UCSD-AML1 (cell line): ENCODE measurements around the gene SLC25A40.
"Not testable (repeated sequence)": the region's sequence is repeated elsewhere in the genome, so short reads cannot be mapped to it uniquely, and the experiment has no call there.

Experiments used
- DNase-seq: peaks from one replicate; lab custom pipeline; 2025; ENCODE audit not compliant: unreplicated experiment; lab: John Stamatoyannopoulos, UW

SLC25A40 gene

GRCh38 chr7:87876040-87876868 lies at the start of gene SLC25A40, which contains the start of gene DBF4:
Gene SLC25A40 (minus strand): TSS chr7:87876360. CDS start chr7:87858727, 17,633 bp downstream.
Gene DBF4 (plus strand): TSS chr7:87876493. CDS start chr7:87876733, 240 bp downstream.
- DNase-seq = peak; percentile 91

DNA sequence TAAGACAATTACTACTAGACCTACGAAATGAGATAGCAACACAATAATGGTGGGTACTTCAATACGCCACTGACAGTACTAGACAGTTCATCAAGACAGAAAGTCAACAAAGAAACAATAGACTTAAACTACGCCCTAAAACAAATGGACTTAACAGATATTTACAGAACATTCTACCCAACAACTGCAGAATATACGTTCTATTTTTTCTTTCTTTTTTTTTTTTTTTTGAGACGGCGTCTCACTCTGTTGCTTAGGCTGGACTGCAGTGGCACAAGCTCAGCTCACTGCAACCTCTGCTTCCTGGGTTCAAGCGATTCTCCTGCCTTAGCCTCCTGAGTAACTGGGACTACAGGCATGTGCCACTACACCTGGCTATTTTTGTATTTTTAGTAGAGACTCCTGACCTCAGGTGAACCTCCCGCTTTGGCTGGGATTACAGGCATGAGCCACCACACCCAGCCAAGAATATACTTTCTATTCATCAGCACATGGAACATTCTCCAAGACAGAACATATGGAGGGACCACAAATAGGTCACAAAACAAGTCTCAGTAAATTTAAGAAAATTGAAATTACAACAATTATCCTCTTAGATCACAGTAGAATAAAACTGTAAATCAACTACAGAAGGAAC lies 46.7 kb upstream of the SLC25A40 start:
- not testable (repeated sequence) for DNase-seq

GRCh38 chr7:87920578-87920977 lies 44.4 kb upstream of the SLC25A40 start:
- no peak for DNase-seq

DNA sequence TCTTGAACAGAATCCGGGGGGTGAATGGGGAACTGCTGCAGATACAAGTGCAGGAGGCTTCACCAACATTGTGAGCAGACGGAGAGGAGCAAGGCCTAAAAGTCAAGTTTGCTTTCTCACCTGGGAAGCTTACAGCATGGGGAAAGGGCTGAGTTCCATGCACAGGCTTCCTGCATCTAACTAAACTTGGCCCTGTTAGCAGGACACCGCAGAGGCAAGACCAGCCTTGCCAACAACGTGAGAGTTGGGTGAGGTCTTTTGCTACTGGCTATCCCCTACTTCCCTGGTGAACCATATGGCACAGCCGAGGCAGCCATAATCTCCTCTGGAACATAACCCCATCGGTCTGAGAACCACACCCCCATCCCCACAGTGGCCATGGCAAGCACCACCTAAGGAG lies 43.7 kb upstream of the SLC25A40 start:
- no peak for DNase-seq

DNA sequence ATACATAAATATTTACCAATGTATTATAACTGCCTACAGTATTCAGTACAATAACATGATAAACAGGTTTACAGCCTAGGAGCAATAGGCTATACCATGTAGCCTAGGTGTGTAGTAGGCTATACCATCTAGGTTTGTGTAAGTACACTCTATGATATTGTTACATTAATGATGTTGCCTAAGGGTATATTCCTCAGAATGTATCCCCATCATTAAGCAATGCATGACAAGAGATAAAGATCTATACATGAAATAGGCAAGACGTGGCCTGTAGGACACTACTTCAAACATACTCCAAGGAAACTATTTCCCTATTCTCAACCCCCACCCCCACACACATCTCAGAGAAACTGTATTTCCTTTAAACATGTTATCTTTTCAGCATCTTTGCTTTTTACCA lies 42.6 kb upstream of the SLC25A40 start:
- no peak for DNase-seq

- no peak for DNase-seq
These were observed 36.0 kb upstream of the SLC25A40 start for GRCh38 chr7:87912121-87912520.

DNA sequence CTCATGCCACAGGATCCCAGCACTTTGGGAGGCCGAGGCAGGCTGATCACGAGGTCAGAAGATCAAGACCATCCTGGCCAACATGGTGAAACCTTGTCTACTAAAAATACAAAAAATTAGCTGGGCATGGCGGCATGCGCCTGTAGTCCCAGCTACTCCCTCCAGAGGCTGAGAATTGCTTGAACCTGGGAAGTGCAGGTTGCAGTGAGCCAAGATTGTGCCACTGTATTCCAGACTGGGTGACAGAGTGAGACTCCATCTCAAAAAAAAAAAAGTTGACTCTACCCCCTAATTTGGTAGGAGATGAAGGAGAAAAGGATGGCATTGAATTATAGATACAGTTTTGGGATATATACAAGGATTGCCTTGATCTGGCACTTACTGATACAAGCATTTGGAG lies 32.7 kb upstream of the SLC25A40 start:
- DNase-seq = not testable (repeated sequence)

GRCh38 chr7:87907136-87907906 lies 31.2 kb upstream of the SLC25A40 start:
- not testable (repeated sequence) for DNase-seq

DNA sequence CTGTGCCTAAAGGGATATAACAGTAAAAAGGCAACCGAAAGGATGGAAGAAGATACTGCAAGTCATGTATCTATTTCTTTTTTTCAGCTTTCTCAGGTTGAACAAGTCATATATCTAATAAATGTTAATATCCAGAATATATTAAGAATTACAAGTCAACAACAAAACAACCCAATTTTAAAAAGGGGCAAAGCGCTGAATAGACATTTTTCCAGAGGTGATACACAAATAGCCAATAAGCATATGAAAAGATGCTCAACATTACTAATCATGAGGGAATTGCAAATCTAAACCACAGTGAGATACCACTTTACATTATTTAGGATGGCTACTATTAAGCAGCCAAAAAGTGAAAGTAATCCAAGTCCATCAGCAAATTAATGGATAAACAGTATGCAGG lies 23.1 kb upstream of the SLC25A40 start:
- no peak for DNase-seq

GRCh38 chr7:87895363-87895762 lies 19.2 kb upstream of the SLC25A40 start:
- no peak for DNase-seq

DNA sequence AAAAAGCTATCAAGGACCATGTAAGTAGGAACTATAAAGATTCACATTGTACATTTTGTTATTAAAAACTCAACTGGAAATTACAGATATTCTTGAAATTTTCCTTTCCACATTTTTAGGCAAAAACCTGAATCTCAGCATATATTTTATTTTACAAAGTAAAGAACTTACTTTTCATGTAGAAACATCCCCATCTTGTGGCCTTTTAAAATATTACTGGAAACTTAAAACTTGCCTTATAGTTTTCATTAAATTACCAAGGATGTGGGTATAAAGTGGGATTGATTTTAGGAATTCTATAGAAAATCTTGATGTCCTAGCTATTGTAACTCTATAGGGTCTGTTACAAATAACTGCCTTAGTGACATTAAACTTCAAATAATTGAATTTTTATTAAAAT lies 10.7 kb upstream of the SLC25A40 start:
- DNase-seq = no peak

- DNase-seq = no peak
These were observed 8.9 kb upstream of the SLC25A40 start for GRCh38 chr7:87885018-87885417.

- DNase-seq = no peak
These were observed 6.2 kb upstream of the SLC25A40 start for GRCh38 chr7:87882151-87882937.

DNA sequence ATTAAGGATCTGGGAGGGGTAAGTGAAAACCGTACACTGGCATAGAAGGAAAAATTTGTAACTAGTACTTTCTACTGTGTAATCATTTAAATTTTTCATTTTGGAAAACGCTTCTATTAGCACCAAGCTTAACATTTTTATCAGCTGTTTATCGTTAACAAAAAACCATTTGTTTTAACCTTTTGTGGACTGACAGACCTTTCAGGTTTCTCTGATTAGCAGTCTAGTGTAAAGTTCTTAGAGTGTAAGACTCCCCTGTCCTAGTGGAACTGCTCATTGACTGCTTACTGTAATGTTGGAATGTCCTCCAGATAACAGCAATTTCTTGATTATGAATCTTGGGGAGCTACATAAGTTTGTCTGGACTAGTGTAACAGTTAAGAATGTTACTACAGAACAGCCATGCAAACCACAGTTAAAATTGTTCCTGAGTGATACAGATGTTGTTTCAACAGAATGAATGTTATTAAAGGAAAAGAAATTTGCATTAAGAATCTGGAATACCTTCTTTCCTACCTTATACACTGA lies 2.1 kb upstream of the SLC25A40 start:
- no peak for DNase-seq

DNA sequence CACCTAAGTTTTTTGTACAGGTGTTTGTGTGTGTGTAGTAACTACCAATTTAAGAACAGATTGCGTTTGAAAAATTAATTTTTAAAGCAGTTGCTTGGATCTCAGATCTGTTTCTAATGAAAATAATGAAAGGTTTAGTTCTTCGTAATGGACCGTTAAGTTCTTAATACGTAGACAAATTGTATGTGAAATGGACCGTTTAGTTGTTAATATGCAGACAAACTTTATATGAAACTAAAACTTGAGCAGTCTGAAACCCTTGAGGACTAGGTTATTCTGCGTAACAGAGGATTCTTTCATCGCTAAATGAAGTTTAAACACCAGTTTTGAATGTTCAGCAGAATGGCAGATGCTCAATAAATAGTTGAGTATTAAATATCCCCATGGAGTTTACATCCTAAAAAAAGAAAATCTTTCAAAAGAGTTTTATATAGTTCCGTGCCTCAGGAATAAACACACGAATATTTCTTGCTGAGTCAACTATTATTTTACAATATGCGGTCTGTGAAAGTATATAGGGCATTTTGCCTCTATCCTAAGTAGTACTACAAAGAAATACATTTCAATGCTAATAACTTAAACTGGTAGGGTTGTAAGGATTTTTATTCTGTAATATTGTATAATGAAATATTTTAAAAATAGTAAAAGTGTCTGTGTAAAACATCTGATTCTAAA lies 1.3 kb upstream of the SLC25A40 start:
- no peak for DNase-seq

DNA sequence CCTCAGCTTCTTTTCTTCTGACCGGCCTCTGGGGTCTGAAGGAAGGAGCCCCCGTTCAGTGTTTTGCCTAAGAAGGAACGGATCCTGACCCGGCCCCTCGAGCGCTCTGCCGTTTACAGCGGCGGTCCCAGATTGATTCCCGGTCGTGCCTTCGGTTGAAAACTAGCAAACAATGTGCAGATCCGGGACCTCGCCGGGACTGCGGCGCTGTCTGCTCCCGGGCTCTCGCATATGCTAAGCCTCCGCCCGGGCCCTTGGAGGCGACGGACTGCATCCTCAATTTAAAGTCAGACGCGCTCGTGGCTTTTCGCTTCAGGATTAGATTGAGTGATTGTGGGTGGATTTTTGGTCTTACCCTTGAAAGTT lies 692 bp upstream of the SLC25A40 start:
- DNase-seq = peak; percentile 49

GRCh38 chr7:87875151-87876039 lies 765 bp downstream of the SLC25A40 start:
- DNase-seq = peak; percentile 37

DNA sequence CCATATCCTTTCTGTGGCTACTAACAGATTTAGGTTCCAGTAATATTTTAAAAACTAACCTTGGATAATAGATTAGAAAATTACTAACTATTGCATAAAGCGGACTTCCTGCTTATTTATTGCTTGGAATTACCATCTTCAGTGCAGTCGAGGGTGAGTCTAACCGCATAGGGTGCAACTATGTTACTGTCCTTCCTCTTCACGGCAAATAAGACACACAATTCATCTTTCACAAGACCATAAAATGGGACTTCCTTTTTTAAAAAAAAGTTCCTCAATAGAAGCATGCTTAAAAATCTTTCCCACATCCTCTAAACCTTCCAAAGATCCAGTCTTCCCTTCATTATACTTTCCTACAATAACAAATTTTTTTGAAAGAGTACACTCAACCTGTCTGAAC lies 2.1 kb downstream of the SLC25A40 start:
- no peak for DNase-seq

DNA sequence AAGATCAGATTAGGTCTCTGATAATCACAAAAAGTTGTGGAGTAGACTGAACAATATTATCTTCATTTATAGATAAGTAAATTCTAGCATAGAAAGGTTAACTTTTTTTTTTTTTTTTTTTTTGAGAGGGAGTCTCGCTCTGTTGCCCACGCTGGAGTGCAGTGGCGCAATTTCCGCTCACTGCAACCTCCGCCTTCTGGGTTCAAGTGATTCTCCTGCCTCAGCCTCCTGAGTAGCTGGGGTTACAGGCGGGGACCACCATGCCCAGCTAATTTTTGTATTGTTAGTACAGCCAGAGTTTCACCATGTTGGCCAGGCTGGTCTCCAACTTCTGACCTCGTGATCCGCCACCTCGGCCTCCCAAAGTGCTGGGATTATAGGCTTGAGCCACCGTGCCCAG lies 2.8 kb downstream of the SLC25A40 start:
- DNase-seq = not testable (repeated sequence)
